H1 (cell line): Measurements from ENCODE around the gene CYP2S1. TPM values are rescaled to one million over a fixed set of nuclear protein-coding genes. Genes with fewer than 3 reads are reported as not detected.

Experiments
- CTCF ChIA-PET: fragments of 300-600 bp; sonication (Branson Sonifier 250); formaldehyde crosslinking; loops from one replicate; lab custom pipeline; 2021; ENCODE audit not compliant: partially characterized antibody; lab: Charles Lee
- POLR2A ChIA-PET: fragments of 300-600 bp; sonication (Branson Sonifier 250); formaldehyde crosslinking; loops from one replicate; lab custom pipeline; 2021; ENCODE audit warnings: inconsistent platforms; ENCODE audit not compliant: partially characterized antibody; lab: Charles Lee
- DNase-seq, 2 experiments: peaks; one replicate each; pipeline versions ENCODE4 v3.0.0 to v3.0.0-alpha.2; 2010 to 2022; ENCODE audit warnings: low spot score in 2 of 2, low read depth in 1 of 2, mixed read lengths in 1 of 2
- FAIRE-seq: peaks from 2 replicates; lab custom pipeline; 2011; peaks lifted over from hg19 to GRCh38; lab: Jason Lieb, UNC
- H2AFZ ChIP-seq: 2 replicates; pipeline ENCODE4 v1.8.1; 2012; ENCODE audit warnings: low read length, inconsistent platforms
- H2AK5ac ChIP-seq: 2 replicates; pipeline ENCODE4 v1.6.1; 2013; ENCODE audit warnings: low read depth, low read length
- H2BK120ac ChIP-seq: replicated peaks from 2 replicates; pipeline ENCODE3; 2013; ENCODE audit warnings: low read depth, low read length, inconsistent platforms
- H2BK12ac ChIP-seq: 2 replicates; pipeline ENCODE4 v1.6.1; 2013; ENCODE audit warnings: low read depth, low read length
- H2BK15ac ChIP-seq: 2 replicates; pipeline ENCODE4 v1.6.1; 2013; ENCODE audit warnings: low read length
- H2BK20ac ChIP-seq: 2 replicates; pipeline ENCODE4 v1.6.1; 2013; ENCODE audit warnings: low read length
- H2BK5ac ChIP-seq: 2 replicates; pipeline ENCODE4 v1.6.1; 2013; ENCODE audit warnings: low read depth, low read length
- H3K14ac ChIP-seq: 2 replicates; pipeline ENCODE4 v1.6.1; 2013; ENCODE audit warnings: inconsistent platforms; ENCODE audit not compliant: insufficient read length
- H3K18ac ChIP-seq: 2 replicates; pipeline ENCODE4 v1.6.1; 2013; ENCODE audit warnings: low read length; ENCODE audit errors: extremely low read depth
- H3K23ac ChIP-seq: 2 replicates; pipeline ENCODE4 v1.6.1; 2013; ENCODE audit warnings: inconsistent platforms; ENCODE audit not compliant: insufficient read length
- H3K23me2 ChIP-seq: 2 replicates; pipeline ENCODE4 v1.6.1; 2013; ENCODE audit warnings: low read depth, low read length
- H3K27ac ChIP-seq: 2 replicates; pipeline ENCODE4 v1.6.1; 2011; ENCODE audit warnings: low read depth, low read length, inconsistent platforms
- H3K27me3 ChIP-seq, 4 experiments: replicated peaks in 1 of 4; 1 replicate in 1 of 4; 2 replicates in 3 of 4; pipeline versions ENCODE4 v1.6.1 to v1.8.1; 2011 to 2013; ENCODE audit warnings: low read length in 3 of 4, mild to moderate bottlenecking in 3 of 4, inconsistent platforms in 2 of 4, mixed read lengths in 2 of 4, moderate library complexity in 1 of 4; ENCODE audit not compliant: control insufficient read depth in 3 of 4, insufficient read depth in 3 of 4; ENCODE audit errors: extremely low read depth in 1 of 4
- H3K36me3 ChIP-seq, 4 experiments: 2 replicates each; pipeline versions ENCODE4 v1.6.1 to v1.8.1; 2011 to 2013; ENCODE audit warnings: mild to moderate bottlenecking in 4 of 4, low read length in 3 of 4, moderate library complexity in 2 of 4, control low read depth in 1 of 4, inconsistent platforms in 1 of 4; ENCODE audit not compliant: insufficient read depth in 4 of 4, control insufficient read depth in 2 of 4
- H3K4ac ChIP-seq: replicated peaks from 2 replicates; pipeline ENCODE3; 2013; ENCODE audit warnings: low read length, low read depth, mixed read lengths, inconsistent platforms; ENCODE audit not compliant: insufficient read length
- H3K4me1 ChIP-seq, 4 experiments: replicated peaks in 1 of 4; 1 replicate in 1 of 4; 2 replicates in 3 of 4; pipeline versions ENCODE4 v1.6.1 to v1.8.1; 2011 to 2013; ENCODE audit warnings: low read length in 3 of 4, inconsistent platforms in 2 of 4, mixed read lengths in 1 of 4; ENCODE audit not compliant: insufficient read depth in 4 of 4, control insufficient read depth in 3 of 4
- H3K4me2 ChIP-seq, 2 experiments: 2 replicates each; pipeline versions ENCODE4 v1.6.1 to v1.8.1; 2011 to 2013; ENCODE audit warnings: low read depth in 2 of 2, low read length in 2 of 2, control low read depth in 1 of 2, inconsistent platforms in 1 of 2, mild to moderate bottlenecking in 1 of 2; ENCODE audit not compliant: insufficient read depth in 1 of 2
- H3K4me3 ChIP-seq, 4 experiments: fragments of 200-600, 300-600 bp in 1 of 4; sonication (generic), shearing (Covaris generic), sonication (Bioruptor Twin) in 1 of 4; 2 replicates each; pipeline versions ENCODE4 v1.5.1 to v1.8.1; 2011 to 2016; ENCODE audit warnings: low read length in 4 of 4, low read depth in 3 of 4, control low read depth in 2 of 4, inconsistent platforms in 2 of 4, mild to moderate bottlenecking in 2 of 4, mixed read lengths in 1 of 4, moderate library complexity in 1 of 4; ENCODE audit not compliant: insufficient read depth in 2 of 4; ENCODE audit errors: extremely low read depth in 1 of 4
- H3K56ac ChIP-seq: replicated peaks from 2 replicates; pipeline ENCODE3; 2013; ENCODE audit warnings: low read depth, mild to moderate bottlenecking, mixed read lengths, low read length, inconsistent platforms; ENCODE audit not compliant: insufficient read length
- H3K79me1 ChIP-seq: 2 replicates; pipeline ENCODE4 v1.6.1; 2013; ENCODE audit warnings: low read depth, low read length, control low read depth
- H3K79me2 ChIP-seq, 2 experiments: 2 replicates each; pipeline versions ENCODE4 v1.6.1 to v1.8.1; 2012 to 2013; ENCODE audit warnings: low read length in 2 of 2, mild to moderate bottlenecking in 2 of 2, inconsistent platforms in 1 of 2; ENCODE audit not compliant: insufficient read depth in 2 of 2, control insufficient read depth in 1 of 2
- H3K9ac ChIP-seq, 4 experiments: replicated peaks in 1 of 4; 1 replicate in 1 of 4; 2 replicates in 3 of 4; pipeline versions ENCODE4 v1.6.1 to v1.8.1; 2011 to 2013; ENCODE audit warnings: low read depth in 3 of 4, low read length in 3 of 4, control low read depth in 2 of 4, mild to moderate bottlenecking in 2 of 4, moderate library complexity in 2 of 4, inconsistent platforms in 1 of 4; ENCODE audit errors: extremely low read depth in 1 of 4
- H3K9me3 ChIP-seq, 2 experiments: 2 replicates each; pipeline versions ENCODE4 v1.6.1 to v1.8.1; 2012 to 2013; ENCODE audit warnings: mild to moderate bottlenecking in 2 of 2, moderate library complexity in 2 of 2, control low read depth in 1 of 2, inconsistent platforms in 1 of 2, low read depth in 1 of 2, low read length in 1 of 2, mixed read lengths in 1 of 2; ENCODE audit not compliant: insufficient read depth in 2 of 2
- H4K20me1 ChIP-seq, 2 experiments: replicated peaks in 1 of 2; 2 replicates each; pipeline versions ENCODE3 to v1.8.1; 2011 to 2013; ENCODE audit warnings: inconsistent platforms in 2 of 2, low read length in 2 of 2, mild to moderate bottlenecking in 1 of 2; ENCODE audit not compliant: insufficient read depth in 2 of 2, control insufficient read depth in 1 of 2
- H4K5ac ChIP-seq: 2 replicates; pipeline ENCODE4 v1.6.1; 2013; ENCODE audit warnings: low read length, low read depth, mixed read lengths, inconsistent platforms; ENCODE audit not compliant: insufficient read length
- H4K8ac ChIP-seq: 2 replicates; pipeline ENCODE4 v1.8.0; 2013; ENCODE audit warnings: mild to moderate bottlenecking, moderate library complexity, low read length, inconsistent platforms; ENCODE audit not compliant: insufficient read depth; ENCODE audit errors: extremely low read depth
- H4K91ac ChIP-seq: replicated peaks from 2 replicates; pipeline ENCODE3; 2013; ENCODE audit warnings: low read length, mixed read lengths, inconsistent platforms; ENCODE audit not compliant: insufficient read length
- JUND ChIP-seq: IDR thresholded peaks from 2 replicates; pipeline ENCODE4 v1.6.1; 2011; ENCODE audit warnings: mild to moderate bottlenecking, improper control_type of control experiment, low read length
- NRF1 ChIP-seq: IDR thresholded peaks from 2 replicates; pipeline ENCODE4 v1.6.1; 2011; ENCODE audit warnings: mild to moderate bottlenecking, low read depth, low read length, improper control_type of control experiment
- TCF12 ChIP-seq: IDR thresholded peaks from 2 replicates; pipeline ENCODE4 v1.6.1; 2011; ENCODE audit warnings: low read depth, mild to moderate bottlenecking, low read length
- WGBS, 2 experiments: shearing (Covaris generic) in 1 of 2; methylation state at CpG; one replicate each; pipeline versions ENCODE4 v1.1.6 to v1.1.7; 2013 to 2015; ENCODE audit warnings: low lambda C conversion rate in 2 of 2, mixed read lengths in 2 of 2, inconsistent platforms in 1 of 2, low coverage in 1 of 2, missing lambda C conversion rate in 1 of 2; ENCODE audit not compliant: insufficient replicate concordance in 2 of 2, insufficient coverage in 1 of 2, insufficient read length in 1 of 2; ENCODE audit errors: extremely low coverage in 1 of 2, missing lambda C conversion rate in 1 of 2; 5-methylcytosine and 5-hydroxymethylcytosine counted together
- polyA plus RNA-seq, 7 experiments: library from polyadenylated mRNA; depleted of rRNA in 3 of 7; stranded (reverse) in 5 of 7; unstranded in 2 of 7; fragments of >200 nt in 5 of 7; fragments of 200-250 nt in 2 of 7; gene quantifications; 1 replicate in 5 of 7; 2 replicates in 1 of 7; 4 replicates in 1 of 7; pipeline versions ENCODE4 v1.2.1 to v1.2.3, GENCODE V29; 2011 to 2013; ENCODE audit warnings: missing spikeins in 2 of 7, mixed read lengths in 2 of 7
- total RNA-seq: library from RNA; stranded (reverse); fragmentation: NEBNext Ultra II Directional; extraction: Animal tissue kit (Norgen Biotek cat#: 25700); gene quantifications from 2 replicates; pipeline ENCODE4 v1.2.1, GENCODE V29; 2021
- TF ChIP-seq, protein P1 (sequence below), 3 experiments: IDR thresholded peaks; 1 replicate in 2 of 3; 2 replicates in 1 of 3; pipeline versions ENCODE4 v1.5.1 to v1.6.1; 2011; ENCODE audit warnings: low read length in 3 of 3, mild to moderate bottlenecking in 3 of 3, inconsistent platforms in 2 of 3, low read depth in 1 of 3, moderate library complexity in 1 of 3; ENCODE audit not compliant: insufficient read depth in 1 of 3; ENCODE audit errors: control extremely low read depth in 1 of 3
- TF ChIP-seq, protein P2 (sequence below): IDR thresholded peaks from 2 replicates; pipeline ENCODE4 v1.6.1; 2012; ENCODE audit warnings: low read length, inconsistent platforms

CYP2S1 gene
- total and polyA plus RNA-seq, 2 of the 8 experiments (the other 6 are each of a cell fraction or from before 2014, with no cell fraction given), result 97.9 to 245 TPM

- H3K79me1 ChIP-seq, result peaks cover 7% of the 10 kb centered on the region
- H2BK20ac ChIP-seq, result no peak overlapping the region
- no peak overlapping the region for H3K14ac ChIP-seq
- no peak overlapping the region for H3K4ac ChIP-seq
- no peaks in the 10 kb centered on the region for H4K20me1 ChIP-seq
- peaks cover 0 to 14% (median 3%) of the 10 kb centered on the region in 4 experiments; a peak in 4 of 8 replicates for H3K36me3 ChIP-seq
- peak overlapping the region; percentile 48 for H3K18ac ChIP-seq
- H4K8ac ChIP-seq, result no peak overlapping the region; the same call in 1 of the 2 replicates
- peaks cover 2 to 20% (median 14%) of the 10 kb centered on the region in 4 experiments for H3K4me1 ChIP-seq
- peaks cover 0 to 18% of the 10 kb centered on the region in 2 experiments; a peak in 2 of 4 replicates for H3K79me2 ChIP-seq
- H2BK12ac ChIP-seq, result peak overlapping the region; percentile 39; the same call in 1 of the 2 replicates
- H3K27ac ChIP-seq, result no peak overlapping the region
- POLR2A ChIA-PET, result interaction anchor here (0.8 to 3.3 kb wide), 10 partner anchors 10 to 88 kb away, joined by 3 to 32 read pairs (median 4); partner anchors contain the start of genes CYP2S1 and HNRNPUL1
- no peaks in the 10 kb centered on the region for H3K9me3 ChIP-seq
- H3K27me3 ChIP-seq, result no peaks in the 10 kb centered on the region
- CTCF ChIA-PET, result interaction anchor here (0.9 to 3.6 kb wide), 7 partner anchors 15 to 46 kb away, joined by 3 to 15 read pairs (median 6); partner anchors contain the start of gene HNRNPUL1
- H3K23ac ChIP-seq, result no peak overlapping the region
- H3K4me2 ChIP-seq, result peak overlapping the region; percentile 87 to 93
- H3K23me2 ChIP-seq, result peaks cover 8% of the 10 kb centered on the region
- H3K56ac ChIP-seq, result peak overlapping the region; percentile 78
- H2BK15ac ChIP-seq, result no peak overlapping the region; the same call in 1 of the 2 replicates
- peak overlapping the region; percentile 32 to 89 (median 61) for H3K4me3 ChIP-seq
- FAIRE-seq (no peak), DNase-seq (no peak)
- H2BK120ac ChIP-seq, result no peak overlapping the region
- H2AFZ ChIP-seq, result no peak overlapping the region
- H2BK5ac ChIP-seq, result peak overlapping the region; percentile 96; the same call in 1 of the 2 replicates
- no peak overlapping the region for H4K91ac ChIP-seq
- peak overlapping the region in 1 of 4 experiments; percentile 50; a peak in 4 of 7 replicates for H3K9ac ChIP-seq
- no peak overlapping the region for H4K5ac ChIP-seq
- H2AK5ac ChIP-seq, result no peak overlapping the region
- WGBS, 2 experiments, result 34% methylated on average over 11 of the region's 16 CpGs; no CpG with 5 or more reads in 1 of the 2 experiments
- TF ChIP-seq, protein P1, sequence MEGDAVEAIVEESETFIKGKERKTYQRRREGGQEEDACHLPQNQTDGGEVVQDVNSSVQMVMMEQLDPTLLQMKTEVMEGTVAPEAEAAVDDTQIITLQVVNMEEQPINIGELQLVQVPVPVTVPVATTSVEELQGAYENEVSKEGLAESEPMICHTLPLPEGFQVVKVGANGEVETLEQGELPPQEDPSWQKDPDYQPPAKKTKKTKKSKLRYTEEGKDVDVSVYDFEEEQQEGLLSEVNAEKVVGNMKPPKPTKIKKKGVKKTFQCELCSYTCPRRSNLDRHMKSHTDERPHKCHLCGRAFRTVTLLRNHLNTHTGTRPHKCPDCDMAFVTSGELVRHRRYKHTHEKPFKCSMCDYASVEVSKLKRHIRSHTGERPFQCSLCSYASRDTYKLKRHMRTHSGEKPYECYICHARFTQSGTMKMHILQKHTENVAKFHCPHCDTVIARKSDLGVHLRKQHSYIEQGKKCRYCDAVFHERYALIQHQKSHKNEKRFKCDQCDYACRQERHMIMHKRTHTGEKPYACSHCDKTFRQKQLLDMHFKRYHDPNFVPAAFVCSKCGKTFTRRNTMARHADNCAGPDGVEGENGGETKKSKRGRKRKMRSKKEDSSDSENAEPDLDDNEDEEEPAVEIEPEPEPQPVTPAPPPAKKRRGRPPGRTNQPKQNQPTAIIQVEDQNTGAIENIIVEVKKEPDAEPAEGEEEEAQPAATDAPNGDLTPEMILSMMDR (IDR thresholded peaks at IDR 0.05; ENCODE audit: control extremely low read depth in 1 of 3, insufficient read depth in 1 of 3, low read depth in 1 of 3, low read length in 3 of 3), result no peak
- TF ChIP-seq JUND, result no peak
- no peak for TF ChIP-seq NRF1
- TF ChIP-seq, protein P2, sequence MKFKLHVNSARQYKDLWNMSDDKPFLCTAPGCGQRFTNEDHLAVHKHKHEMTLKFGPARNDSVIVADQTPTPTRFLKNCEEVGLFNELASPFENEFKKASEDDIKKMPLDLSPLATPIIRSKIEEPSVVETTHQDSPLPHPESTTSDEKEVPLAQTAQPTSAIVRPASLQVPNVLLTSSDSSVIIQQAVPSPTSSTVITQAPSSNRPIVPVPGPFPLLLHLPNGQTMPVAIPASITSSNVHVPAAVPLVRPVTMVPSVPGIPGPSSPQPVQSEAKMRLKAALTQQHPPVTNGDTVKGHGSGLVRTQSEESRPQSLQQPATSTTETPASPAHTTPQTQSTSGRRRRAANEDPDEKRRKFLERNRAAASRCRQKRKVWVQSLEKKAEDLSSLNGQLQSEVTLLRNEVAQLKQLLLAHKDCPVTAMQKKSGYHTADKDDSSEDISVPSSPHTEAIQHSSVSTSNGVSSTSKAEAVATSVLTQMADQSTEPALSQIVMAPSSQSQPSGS, result no peak
- no peak for TF ChIP-seq TCF12
These were observed 27.0 kb downstream of the CYP2S1 start for GRCh38 chr19:41219924-41220567.
